Vagina (tissue), 2 donors: ENCODE data around the gene KCNN4.
A peak's percentile ranks its signal among the peaks of the same experiment; 100 is the strongest.

ENCODE experiments used
- POLR2A ChIP-seq, 2 donors: fragments of 450-650 bp; IDR thresholded peaks; one replicate each; pipeline ENCODE4 v1.6.1; 2017; ENCODE audit warnings: antibody characterized with exemption in 2 of 2, mild to moderate bottlenecking in 2 of 2, moderate library complexity in 2 of 2
- POLR2AphosphoS5 ChIP-seq, 2 donors: sonication (generic); formaldehyde crosslinking; IDR thresholded peaks; one replicate each; pipeline ENCODE4 v1.9.0; 2017; ENCODE audit warnings: antibody characterized with exemption in 2 of 2, mild to moderate bottlenecking in 2 of 2, low read depth in 1 of 2; ENCODE audit not compliant: insufficient read depth in 1 of 2
- TF ChIP-seq, protein P1 (sequence below), 3 experiments: fragments of 450-650 bp in 2 of 3; fragments of 200-600 bp in 1 of 3; sonication (generic) in 1 of 3; IDR thresholded peaks; one replicate each; pipeline ENCODE4 v1.5.1; 2017 to 2019; ENCODE audit warnings: antibody characterized with exemption in 3 of 3, mild to moderate bottlenecking in 2 of 3, moderate library complexity in 2 of 3

DNA sequence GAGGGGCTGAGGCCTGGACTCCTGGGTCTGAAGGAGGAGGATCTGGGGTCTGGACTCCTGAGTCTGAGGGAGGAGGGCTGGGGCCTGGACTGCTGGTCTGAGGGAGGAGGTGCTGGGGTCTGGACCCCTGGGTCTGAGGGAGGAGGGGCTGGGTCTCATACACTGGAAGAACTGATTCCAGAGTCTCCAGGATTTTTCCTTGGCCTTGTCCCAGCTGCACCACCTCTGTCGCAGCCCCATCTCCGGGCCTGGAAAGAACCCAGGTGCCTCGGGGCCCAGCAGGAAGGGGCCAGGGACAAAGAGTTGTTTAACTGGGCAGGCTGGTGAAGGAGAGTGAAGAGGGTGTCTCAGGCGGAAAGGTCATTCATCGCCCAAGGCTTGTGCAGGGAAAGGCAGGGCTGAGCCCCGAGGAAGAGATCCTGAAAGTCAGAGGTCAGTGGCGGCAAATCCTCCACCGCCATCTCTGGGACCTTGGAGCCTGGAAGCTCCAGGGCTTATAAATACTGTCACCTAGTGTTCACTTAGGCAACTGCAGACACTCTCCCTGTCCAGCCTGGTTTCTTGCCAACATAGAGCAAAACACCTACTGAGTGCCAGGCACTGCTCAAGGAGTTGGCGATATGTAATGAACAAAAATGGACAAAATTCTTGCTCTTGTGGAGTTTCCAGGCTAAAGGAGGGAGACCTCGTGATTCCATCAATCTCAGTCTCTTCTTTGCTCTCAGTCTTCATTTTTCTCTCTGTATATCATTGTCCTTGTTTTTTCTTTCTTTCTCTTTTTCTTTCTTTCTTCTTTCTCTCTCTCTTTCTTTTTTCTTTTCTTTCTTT, 4.4 kb upstream of the KCNN4 start:
- no peak for TF ChIP-seq POLR2A (IDR thresholded peaks at IDR 0.05)
- TF ChIP-seq, protein P1, sequence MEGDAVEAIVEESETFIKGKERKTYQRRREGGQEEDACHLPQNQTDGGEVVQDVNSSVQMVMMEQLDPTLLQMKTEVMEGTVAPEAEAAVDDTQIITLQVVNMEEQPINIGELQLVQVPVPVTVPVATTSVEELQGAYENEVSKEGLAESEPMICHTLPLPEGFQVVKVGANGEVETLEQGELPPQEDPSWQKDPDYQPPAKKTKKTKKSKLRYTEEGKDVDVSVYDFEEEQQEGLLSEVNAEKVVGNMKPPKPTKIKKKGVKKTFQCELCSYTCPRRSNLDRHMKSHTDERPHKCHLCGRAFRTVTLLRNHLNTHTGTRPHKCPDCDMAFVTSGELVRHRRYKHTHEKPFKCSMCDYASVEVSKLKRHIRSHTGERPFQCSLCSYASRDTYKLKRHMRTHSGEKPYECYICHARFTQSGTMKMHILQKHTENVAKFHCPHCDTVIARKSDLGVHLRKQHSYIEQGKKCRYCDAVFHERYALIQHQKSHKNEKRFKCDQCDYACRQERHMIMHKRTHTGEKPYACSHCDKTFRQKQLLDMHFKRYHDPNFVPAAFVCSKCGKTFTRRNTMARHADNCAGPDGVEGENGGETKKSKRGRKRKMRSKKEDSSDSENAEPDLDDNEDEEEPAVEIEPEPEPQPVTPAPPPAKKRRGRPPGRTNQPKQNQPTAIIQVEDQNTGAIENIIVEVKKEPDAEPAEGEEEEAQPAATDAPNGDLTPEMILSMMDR (IDR thresholded peaks at IDR 0.05): peak; percentile 86 to 90 (median 87)
- peak; percentile 17 to 62 for TF ChIP-seq POLR2AphosphoS5 (IDR thresholded peaks at IDR 0.05; ENCODE audit: insufficient read depth in 1 of 2, low read depth in 1 of 2)
